C1 segment of cervical spinal cord (tissue), 14 donors: ENCODE results near the gene TAL1.
"Not testable (repeated sequence)": the region's sequence is repeated elsewhere in the genome, so short reads cannot be mapped to it uniquely, and the experiment has no call there.

Experiments
- DNase-seq, 14 donors: peaks; one replicate each; lab custom pipeline; 2025; lab: John Stamatoyannopoulos, UW

TAL1 gene

GRCh38 chr1:47232187-47232874, at the start of gene TAL1:
Gene TAL1 (minus strand): TSS chr1:47232225. CDS start chr1:47225888, 6,337 bp downstream.
- DNase-seq: no peak

GRCh38 chr1:47280142-47280541, 48.1 kb upstream of the TAL1 start:
- DNase-seq: no peak

- no peak for DNase-seq
Measured at GRCh38 chr1:47276850-47277249, 44.8 kb upstream of the TAL1 start.

GRCh38 chr1:47275811-47276210, 43.8 kb upstream of the TAL1 start:
- DNase-seq: not testable (repeated sequence)

- DNase-seq: not testable (repeated sequence)
Measured at GRCh38 chr1:47265529-47265928, 33.5 kb upstream of the TAL1 start.

- DNase-seq: no peak
Measured at GRCh38 chr1:47262787-47263413, 30.9 kb upstream of the TAL1 start.

GRCh38 chr1:47257224-47257623, 25.2 kb upstream of the TAL1 start:
- no peak for DNase-seq

- DNase-seq: no peak
Measured at GRCh38 chr1:47252795-47253194, 20.8 kb upstream of the TAL1 start.

GRCh38 chr1:47252369-47252768, 20.3 kb upstream of the TAL1 start:
- no peak for DNase-seq

- no peak for DNase-seq
Measured at GRCh38 chr1:47249755-47250154, 17.7 kb upstream of the TAL1 start.

- DNase-seq: no peak
Measured at GRCh38 chr1:47244339-47244862, 12.4 kb upstream of the TAL1 start.

- no peak for DNase-seq
Measured at GRCh38 chr1:47243910-47244309, 11.9 kb upstream of the TAL1 start.

GRCh38 chr1:47241114-47242113, 9.4 kb upstream of the TAL1 start:
- no peak for DNase-seq

GRCh38 chr1:47238935-47239592, 7.0 kb upstream of the TAL1 start:
- no peak for DNase-seq

GRCh38 chr1:47235806-47236205, 3.8 kb upstream of the TAL1 start:
- no peak for DNase-seq

- DNase-seq: peak in 9 of 14 donors; percentile 30 to 81 (median 50)
Measured at GRCh38 chr1:47235241-47235681, 3.2 kb upstream of the TAL1 start.

- DNase-seq: no peak
Measured at GRCh38 chr1:47233186-47233585, 1.2 kb upstream of the TAL1 start.

GRCh38 chr1:47231301-47232186, 481 bp downstream of the TAL1 start:
- peak in 8 of 14 donors; percentile 13 to 52 (median 38) for DNase-seq

- DNase-seq: no peak
Measured at GRCh38 chr1:47230692-47231300, 1.2 kb downstream of the TAL1 start.
